ENCODE data around the gene ABCA4. TPM values are rescaled to one million over a fixed set of nuclear protein-coding genes. Genes with fewer than 3 reads are reported as not detected.

The ABCA4 gene
- total RNA-seq, 1 experiment from 2014 or later = 0.22 TPM

GRCh38 chr1:94017155-94017829 is 103.7 kb downstream of the ABCA4 start:
- peaks cover 0 to 10% of the 10 kb centered on the region in 2 experiments; a peak in 1 of 4 replicates for H3K4me1 ChIP-seq (ENCODE audit: control insufficient read depth in 1 of 2, insufficient read depth in 2 of 2, low read length in 2 of 2)
- H3K27ac ChIP-seq (ENCODE audit: low read depth, low read length) = no peak overlapping the region
- H3K4me2 ChIP-seq (ENCODE audit: low read length) = no peak overlapping the region
- no peak overlapping the region for H3K9ac ChIP-seq (ENCODE audit: low read length)
- no peaks in the 10 kb centered on the region for H3K79me2 ChIP-seq (ENCODE audit: insufficient read depth, low read length)
- H4K20me1 ChIP-seq (ENCODE audit: insufficient read depth) = no peaks in the 10 kb centered on the region
- ChIA-PET RAD21 (ENCODE audit: low non-redundant PET in 1 of 2, low total read pairs in 2 of 2, uncharacterized antibody in 2 of 2, unreplicated experiment in 2 of 2) (no interaction called here), POLR2A (no interaction called here), CTCF (interaction anchor here (0.7 to 1.8 kb wide), 3 partner anchors 8 to 319 kb away, joined by 3 to 5 read pairs (median 4); no protein-coding TSS in a partner anchor)
- H3K36me3 ChIP-seq (ENCODE audit: control insufficient read depth in 1 of 2, insufficient read depth in 2 of 2, low read length in 2 of 2) = no peaks in the 10 kb centered on the region
- BruUV-seq (replicated peaks) = no TSS peak
- ATAC-seq = no peak
- DNase-seq (ENCODE audit: low read depth, low spot score) = no peak
- no peak overlapping the region for H2AFZ ChIP-seq (ENCODE audit: low read depth, low read length, poor library complexity, severe bottlenecking)
- H3K9me2 ChIP-seq (ENCODE audit: insufficient read depth) = no peaks in the 10 kb centered on the region
- intact Hi-C loops (cut with micrococcal nuclease) = no loop called here
- no peak for TF ChIP-seq ZNF274 (IDR thresholded peaks at IDR 0.05; ENCODE audit: low read depth, low read length)
- TF ChIP-seq ELF1 (IDR thresholded peaks at IDR 0.05; ENCODE audit: borderline replicate concordance, low read depth) = no peak
- no peak for TF ChIP-seq CBX3 (IDR thresholded peaks at IDR 0.05; ENCODE audit: low read depth)
- TF ChIP-seq YY1 (IDR thresholded peaks at IDR 0.05; ENCODE audit: extremely low read depth, insufficient replicate concordance, low read depth, low read length) = no peak
- TF ChIP-seq POLR2A (IDR thresholded peaks at IDR 0.05; ENCODE audit: borderline replicate concordance, extremely low read depth, insufficient read depth, insufficient read length) = no peak
- no peak for TF ChIP-seq SIN3A (IDR thresholded peaks at IDR 0.05; ENCODE audit: low read depth)
- TF ChIP-seq ATF3 (IDR thresholded peaks at IDR 0.05) = no peak
- no peak for TF ChIP-seq EZH2phosphoT487 (IDR thresholded peaks at IDR 0.05; ENCODE audit: borderline replicate concordance)
- TF ChIP-seq TCF7L2 (IDR thresholded peaks at IDR 0.05; ENCODE audit: borderline replicate concordance, extremely low read depth, insufficient read depth, insufficient read length) = no peak
- no peak for TF ChIP-seq SP1 (IDR thresholded peaks at IDR 0.05; ENCODE audit: low read depth)
- no peak for TF ChIP-seq POLR2AphosphoS5 (IDR thresholded peaks at IDR 0.05; ENCODE audit: low read depth, low read length)
- no peak for TF ChIP-seq CEBPB (IDR thresholded peaks at IDR 0.05; ENCODE audit: low read depth)
- no peak for TF ChIP-seq MAX (IDR thresholded peaks at IDR 0.05)
- no peak for TF ChIP-seq FOSL1 (IDR thresholded peaks at IDR 0.05; ENCODE audit: low read depth)
- TF ChIP-seq ZBTB33 (IDR thresholded peaks at IDR 0.05; ENCODE audit: extremely low read depth, insufficient replicate concordance, low read length) = no peak
- no peak for TF ChIP-seq REST (IDR thresholded peaks at IDR 0.05; ENCODE audit: low read depth)
- TF ChIP-seq RAD21 (IDR thresholded peaks at IDR 0.05; ENCODE audit: low read depth) = no peak
- H3K27me3 ChIP-seq (ENCODE audit: insufficient read depth, low read length) = no peaks in the 10 kb centered on the region
- no peak overlapping the region for H3K4me3 ChIP-seq (replicated peaks in 1 of 2; ENCODE audit: low read depth in 1 of 2, low read length in 2 of 2)
- no peaks in the 10 kb centered on the region for H3K9me3 ChIP-seq (ENCODE audit: control insufficient read depth in 1 of 2, insufficient read depth in 1 of 2, low read depth in 1 of 2, low read length in 2 of 2)
